Activated T-helper 17 cell treated with anti-CD3 and anti-CD28 coated beads, Interleukin-2, amount 50 U/mL, for 72 hours (primary cell): ENCODE results near the gene ODF4. TPM values are rescaled to one million over a fixed set of nuclear protein-coding genes. Genes with fewer than 3 reads are reported as not detected.

Source experiments
- ATAC-seq: fragments of 150-1000 bp; cut with Tn5 transposase; replicated peaks from 2 replicates; pipeline ENCODE4 v1.10.0; 2021; ENCODE audit warnings: mild to moderate bottlenecking, moderate library complexity
- H3K27ac Mint-ChIP-seq: one replicate; pipeline ENCODE4 v1.8.0; 2022; ENCODE audit warnings: mixed read lengths
- H3K27me3 Mint-ChIP-seq: one replicate; pipeline ENCODE4 v1.8.0; 2022; ENCODE audit warnings: mixed read lengths
- H3K36me3 Mint-ChIP-seq: one replicate; pipeline ENCODE4 v1.8.0; 2022; ENCODE audit warnings: low read depth, mild to moderate bottlenecking, mixed read lengths
- H3K4me1 Mint-ChIP-seq: one replicate; pipeline ENCODE4 v1.8.0; 2022; ENCODE audit warnings: mixed read lengths
- H3K4me3 Mint-ChIP-seq: one replicate; pipeline ENCODE4 v1.8.0; 2022; ENCODE audit warnings: mild to moderate bottlenecking, mixed read lengths
- H3K9me3 Mint-ChIP-seq: one replicate; pipeline ENCODE4 v1.8.0; 2022; ENCODE audit warnings: mixed read lengths
- total RNA-seq, 2 donors: library from RNA; stranded (reverse); gene quantifications; one replicate each; pipeline ENCODE4 v1.2.3, GENCODE V29; 2022

Gene ODF4
- not detected for total RNA-seq

GRCh38 chr17:8339540-8339939 is at the start of gene ODF4:
Gene ODF4, plus strand, starts transcription at chr17:8339840. Its CDS starts 212 bp downstream, at chr17:8340052.
- no peak for ATAC-seq
- H3K9me3 Mint-ChIP-seq: no peaks in the 10 kb centered on the region
- no peak within 1 kb of the TSS for H3K4me3 Mint-ChIP-seq
- H3K36me3 Mint-ChIP-seq: no peaks in the 10 kb centered on the region
- peaks cover 4% of the 10 kb centered on the region for H3K4me1 Mint-ChIP-seq
- no peaks in the 10 kb centered on the region for H3K27me3 Mint-ChIP-seq
- H3K27ac Mint-ChIP-seq: no peak within 1 kb of the TSS

GRCh38 chr17:8290043-8290442 is 49.6 kb upstream of the ODF4 start:
- no peak for ATAC-seq
- Mint-ChIP-seq H3K36me3 (peaks cover 5% of the 10 kb centered on the region), H3K9me3 (no peaks in the 10 kb centered on the region), H3K27ac (peak overlapping the region; percentile 86), H3K4me3 (peak overlapping the region; percentile 98), H3K27me3 (no peaks in the 10 kb centered on the region), H3K4me1 (peaks cover 25% of the 10 kb centered on the region)

- H3K36me3 Mint-ChIP-seq: peaks cover 5% of the 10 kb centered on the region
- peak overlapping the region; percentile 9 for H3K27ac Mint-ChIP-seq
- H3K9me3 Mint-ChIP-seq: no peaks in the 10 kb centered on the region
- H3K27me3 Mint-ChIP-seq: no peaks in the 10 kb centered on the region
- peaks cover 26% of the 10 kb centered on the region for H3K4me1 Mint-ChIP-seq
- ATAC-seq: no peak
- H3K4me3 Mint-ChIP-seq: no peak overlapping the region
Measured at GRCh38 chr17:8292639-8293395, 46.8 kb upstream of the ODF4 start.

GRCh38 chr17:8294361-8294760 is 45.3 kb upstream of the ODF4 start:
- Mint-ChIP-seq H3K27me3 (no peaks in the 10 kb centered on the region), H3K9me3 (no peaks in the 10 kb centered on the region), H3K27ac (peak overlapping the region; percentile 88), H3K4me3 (peak overlapping the region; percentile 88), H3K4me1 (peaks cover 26% of the 10 kb centered on the region), H3K36me3 (peaks cover 5% of the 10 kb centered on the region)
- ATAC-seq: no peak

- peak overlapping the region; percentile 88 for H3K4me3 Mint-ChIP-seq
- no peaks in the 10 kb centered on the region for H3K9me3 Mint-ChIP-seq
- H3K27me3 Mint-ChIP-seq: no peaks in the 10 kb centered on the region
- peaks cover 24% of the 10 kb centered on the region for H3K4me1 Mint-ChIP-seq
- peaks cover 3% of the 10 kb centered on the region for H3K36me3 Mint-ChIP-seq
- H3K27ac Mint-ChIP-seq: peak overlapping the region; percentile 88
- ATAC-seq: no peak
Measured at GRCh38 chr17:8294814-8295316, 44.8 kb upstream of the ODF4 start.

GRCh38 chr17:8300226-8300625 is 39.4 kb upstream of the ODF4 start:
- Mint-ChIP-seq H3K9me3 (no peaks in the 10 kb centered on the region), H3K27me3 (no peaks in the 10 kb centered on the region), H3K36me3 (no peaks in the 10 kb centered on the region), H3K4me3 (no peak overlapping the region), H3K4me1 (peaks cover 11% of the 10 kb centered on the region), H3K27ac (peak overlapping the region; percentile 4)
- ATAC-seq: no peak

- no peaks in the 10 kb centered on the region for H3K36me3 Mint-ChIP-seq
- no peaks in the 10 kb centered on the region for H3K9me3 Mint-ChIP-seq
- H3K4me3 Mint-ChIP-seq: no peak overlapping the region
- H3K4me1 Mint-ChIP-seq: peaks cover 11% of the 10 kb centered on the region
- peak overlapping the region; percentile 4 for H3K27ac Mint-ChIP-seq
- H3K27me3 Mint-ChIP-seq: no peaks in the 10 kb centered on the region
- peak; percentile 97 for ATAC-seq
Measured at GRCh38 chr17:8300627-8301242, 38.9 kb upstream of the ODF4 start.

- Mint-ChIP-seq H3K36me3 (no peaks in the 10 kb centered on the region), H3K27ac (no peak overlapping the region), H3K4me3 (no peak overlapping the region), H3K9me3 (no peaks in the 10 kb centered on the region), H3K27me3 (peaks cover 13% of the 10 kb centered on the region), H3K4me1 (no peaks in the 10 kb centered on the region)
- no peak for ATAC-seq
Measured at GRCh38 chr17:8310601-8311123, 29.0 kb upstream of the ODF4 start.

- H3K9me3 Mint-ChIP-seq: no peaks in the 10 kb centered on the region
- H3K27me3 Mint-ChIP-seq: peaks cover 13% of the 10 kb centered on the region
- H3K27ac Mint-ChIP-seq: no peak overlapping the region
- no peaks in the 10 kb centered on the region for H3K4me1 Mint-ChIP-seq
- no peak for ATAC-seq
- no peaks in the 10 kb centered on the region for H3K36me3 Mint-ChIP-seq
- H3K4me3 Mint-ChIP-seq: no peak overlapping the region
Measured at GRCh38 chr17:8311131-8311790, 28.4 kb upstream of the ODF4 start.

GRCh38 chr17:8312251-8312650 is 27.4 kb upstream of the ODF4 start:
- no peaks in the 10 kb centered on the region for H3K9me3 Mint-ChIP-seq
- ATAC-seq: no peak
- peaks cover 13% of the 10 kb centered on the region for H3K27me3 Mint-ChIP-seq
- H3K36me3 Mint-ChIP-seq: no peaks in the 10 kb centered on the region
- no peaks in the 10 kb centered on the region for H3K4me1 Mint-ChIP-seq
- H3K4me3 Mint-ChIP-seq: no peak overlapping the region
- H3K27ac Mint-ChIP-seq: no peak overlapping the region

GRCh38 chr17:8312726-8313600 is 26.7 kb upstream of the ODF4 start:
- H3K4me1 Mint-ChIP-seq: no peaks in the 10 kb centered on the region
- peaks cover 13% of the 10 kb centered on the region for H3K27me3 Mint-ChIP-seq
- H3K36me3 Mint-ChIP-seq: no peaks in the 10 kb centered on the region
- ATAC-seq: no peak
- no peak overlapping the region for H3K4me3 Mint-ChIP-seq
- no peak overlapping the region for H3K27ac Mint-ChIP-seq
- H3K9me3 Mint-ChIP-seq: no peaks in the 10 kb centered on the region

- H3K4me3 Mint-ChIP-seq: no peak overlapping the region
- no peaks in the 10 kb centered on the region for H3K9me3 Mint-ChIP-seq
- H3K27ac Mint-ChIP-seq: no peak overlapping the region
- H3K27me3 Mint-ChIP-seq: peaks cover 15% of the 10 kb centered on the region
- ATAC-seq: no peak
- no peaks in the 10 kb centered on the region for H3K36me3 Mint-ChIP-seq
- H3K4me1 Mint-ChIP-seq: no peaks in the 10 kb centered on the region
Measured at GRCh38 chr17:8314797-8315763, 24.6 kb upstream of the ODF4 start.

GRCh38 chr17:8315764-8316217 is 23.8 kb upstream of the ODF4 start:
- H3K4me1 Mint-ChIP-seq: no peaks in the 10 kb centered on the region
- no peak overlapping the region for H3K4me3 Mint-ChIP-seq
- H3K9me3 Mint-ChIP-seq: no peaks in the 10 kb centered on the region
- no peak for ATAC-seq
- H3K27me3 Mint-ChIP-seq: peaks cover 17% of the 10 kb centered on the region
- no peak overlapping the region for H3K27ac Mint-ChIP-seq
- no peaks in the 10 kb centered on the region for H3K36me3 Mint-ChIP-seq
